ENCODE data around the gene FIGN. TPM values are rescaled to one million over a fixed set of nuclear protein-coding genes. Genes with fewer than 3 reads are reported as not detected.

FIGN gene
- total RNA-seq, 6 experiments from 2014 or later, result 1.3 to 4.4 (median 2.0) TPM

GRCh38 chr2:163659224-163659623 is 76.6 kb downstream of the FIGN start:
- H3K36me3 Mint-ChIP-seq (ENCODE audit: low read depth), result peaks cover 3% of the 10 kb centered on the region; the same call in 1 of the 2 replicates
- H3K9me3 Mint-ChIP-seq, result no peaks in the 10 kb centered on the region; the same call in 1 of the 2 replicates
- H3K27me3 Mint-ChIP-seq (ENCODE audit: insufficient read depth), result peaks cover 2% of the 10 kb centered on the region; the same call in 1 of the 2 replicates
- no peak overlapping the region; the same call in 1 of the 2 replicates for H3K27ac Mint-ChIP-seq
- H3K4me1 Mint-ChIP-seq (ENCODE audit: low read depth), result peaks cover 62% of the 10 kb centered on the region
- TF ChIP-seq, protein P1, sequence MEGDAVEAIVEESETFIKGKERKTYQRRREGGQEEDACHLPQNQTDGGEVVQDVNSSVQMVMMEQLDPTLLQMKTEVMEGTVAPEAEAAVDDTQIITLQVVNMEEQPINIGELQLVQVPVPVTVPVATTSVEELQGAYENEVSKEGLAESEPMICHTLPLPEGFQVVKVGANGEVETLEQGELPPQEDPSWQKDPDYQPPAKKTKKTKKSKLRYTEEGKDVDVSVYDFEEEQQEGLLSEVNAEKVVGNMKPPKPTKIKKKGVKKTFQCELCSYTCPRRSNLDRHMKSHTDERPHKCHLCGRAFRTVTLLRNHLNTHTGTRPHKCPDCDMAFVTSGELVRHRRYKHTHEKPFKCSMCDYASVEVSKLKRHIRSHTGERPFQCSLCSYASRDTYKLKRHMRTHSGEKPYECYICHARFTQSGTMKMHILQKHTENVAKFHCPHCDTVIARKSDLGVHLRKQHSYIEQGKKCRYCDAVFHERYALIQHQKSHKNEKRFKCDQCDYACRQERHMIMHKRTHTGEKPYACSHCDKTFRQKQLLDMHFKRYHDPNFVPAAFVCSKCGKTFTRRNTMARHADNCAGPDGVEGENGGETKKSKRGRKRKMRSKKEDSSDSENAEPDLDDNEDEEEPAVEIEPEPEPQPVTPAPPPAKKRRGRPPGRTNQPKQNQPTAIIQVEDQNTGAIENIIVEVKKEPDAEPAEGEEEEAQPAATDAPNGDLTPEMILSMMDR (IDR thresholded peaks at IDR 0.05), result no peak
- H3K4me3 Mint-ChIP-seq, result no peak overlapping the region
- DNase-seq, result no peak

DNA sequence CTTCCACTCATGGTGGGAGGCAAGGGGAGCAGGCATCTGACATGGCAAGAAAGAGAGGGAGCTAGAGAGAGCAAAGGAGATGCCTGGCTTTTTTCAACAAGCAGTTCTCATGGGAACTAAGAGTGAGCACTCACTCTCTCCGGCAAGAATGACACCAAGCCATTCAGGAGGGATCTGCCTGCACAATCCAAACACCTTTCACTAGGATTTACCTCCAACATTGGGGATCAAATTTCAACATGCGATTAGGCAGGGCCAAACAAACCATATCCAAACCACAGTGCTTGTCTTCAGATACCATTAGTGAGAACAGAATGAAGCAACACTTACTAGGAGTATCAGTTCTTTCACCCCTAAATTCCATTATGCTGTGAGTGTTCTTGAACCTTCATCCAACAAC is 77.3 kb downstream of the FIGN start:
- H3K4me3 Mint-ChIP-seq, result no peak overlapping the region
- peaks cover 2% of the 10 kb centered on the region; the same call in 1 of the 2 replicates for H3K27me3 Mint-ChIP-seq (ENCODE audit: insufficient read depth)
- peaks cover 55% of the 10 kb centered on the region for H3K4me1 Mint-ChIP-seq (ENCODE audit: low read depth)
- no peak overlapping the region; the same call in 1 of the 2 replicates for H3K27ac Mint-ChIP-seq
- H3K9me3 Mint-ChIP-seq, result no peaks in the 10 kb centered on the region; the same call in 1 of the 2 replicates
- DNase-seq, result no peak
- H3K36me3 Mint-ChIP-seq (ENCODE audit: low read depth), result 0 out of 2 replicates have a peak, but pooled peaks cover 4% of the 10 kb centered on the region
- TF ChIP-seq, protein P1 (IDR thresholded peaks at IDR 0.05), result no peak

- TF ChIP-seq, protein P1 (IDR thresholded peaks at IDR 0.05), result no peak
- Mint-ChIP-seq H3K4me3 (peak overlapping the region; percentile 27), H3K27me3 (ENCODE audit: insufficient read depth) (peaks cover 2% of the 10 kb centered on the region; the same call in 1 of the 2 replicates), H3K36me3 (ENCODE audit: low read depth) (0 out of 2 replicates have a peak, but pooled peaks cover 4% of the 10 kb centered on the region), H3K9me3 (no peaks in the 10 kb centered on the region), H3K4me1 (ENCODE audit: low read depth) (peaks cover 55% of the 10 kb centered on the region), H3K27ac (peak overlapping the region; percentile 27)
- peak; percentile 61 for DNase-seq
These were observed 78.5 kb downstream of the FIGN start for GRCh38 chr2:163657281-163657656.

- Mint-ChIP-seq H3K27ac (peak overlapping the region; percentile 14), H3K27me3 (ENCODE audit: insufficient read depth) (peaks cover 2% of the 10 kb centered on the region; the same call in 1 of the 2 replicates), H3K36me3 (ENCODE audit: low read depth) (0 out of 2 replicates have a peak, but pooled peaks cover 4% of the 10 kb centered on the region), H3K9me3 (no peaks in the 10 kb centered on the region), H3K4me1 (ENCODE audit: low read depth) (peaks cover 50% of the 10 kb centered on the region), H3K4me3 (peak overlapping the region; percentile 27; the same call in 1 of the 2 replicates)
- no peak for DNase-seq
- TF ChIP-seq, protein P1 (IDR thresholded peaks at IDR 0.05), result no peak
These were observed 79.1 kb downstream of the FIGN start for GRCh38 chr2:163656622-163657280.

DNA sequence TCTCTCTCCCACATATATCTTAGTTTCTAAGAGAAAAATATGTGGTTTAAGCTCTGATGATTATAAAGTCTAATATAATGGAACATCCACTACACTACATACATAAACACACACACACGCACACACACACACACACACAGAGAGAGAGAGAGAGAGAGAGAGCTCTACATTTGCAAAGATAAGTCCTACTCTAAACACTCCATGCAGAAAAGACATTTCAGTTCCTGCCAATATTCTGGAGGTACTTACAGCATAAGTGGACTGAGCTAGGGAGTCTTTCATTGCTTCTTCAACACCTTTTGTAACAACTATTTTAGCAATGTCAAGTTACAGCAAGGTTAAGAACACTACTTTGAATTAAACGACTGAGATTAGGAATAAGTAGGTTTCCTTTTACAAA is 80.1 kb downstream of the FIGN start:
- Mint-ChIP-seq H3K4me3 (no peak overlapping the region), H3K27me3 (ENCODE audit: insufficient read depth) (peaks cover 2% of the 10 kb centered on the region; the same call in 1 of the 2 replicates), H3K36me3 (ENCODE audit: low read depth) (0 out of 2 replicates have a peak, but pooled peaks cover 4% of the 10 kb centered on the region), H3K27ac (no peak overlapping the region), H3K9me3 (no peaks in the 10 kb centered on the region), H3K4me1 (ENCODE audit: low read depth) (peaks cover 46% of the 10 kb centered on the region)
- TF ChIP-seq, protein P1 (IDR thresholded peaks at IDR 0.05), result no peak
- DNase-seq, result no peak

Data from HFFc6 (cell line).